Neuronal stem cell (in vitro differentiated cells): ENCODE results near the gene PSME2.

ENCODE experiments used
- DNase-seq: peaks from one replicate; pipeline ENCODE4 v3.0.0-alpha.2; 2013; ENCODE audit warnings: low spot score
- H2AFZ ChIP-seq: one replicate; pipeline ENCODE4 v1.6.1; 2013; ENCODE audit warnings: mild to moderate bottlenecking, low read length, inconsistent platforms
- H2AK5ac ChIP-seq: 2 replicates; pipeline ENCODE4 v1.6.1; 2013; ENCODE audit warnings: low read depth, mild to moderate bottlenecking, inconsistent platforms, low read length, moderate library complexity, mixed read lengths
- H2BK120ac ChIP-seq: 2 replicates; pipeline ENCODE4 v1.6.1; 2013; ENCODE audit warnings: low read depth, mild to moderate bottlenecking, inconsistent platforms, low read length, moderate library complexity, mixed read lengths
- H2BK12ac ChIP-seq: one replicate; pipeline ENCODE4 v1.6.1; 2013; ENCODE audit warnings: low read length, inconsistent platforms
- H2BK15ac ChIP-seq: 2 replicates; pipeline ENCODE4 v1.6.1; 2013; ENCODE audit warnings: mild to moderate bottlenecking, low read length, inconsistent platforms, mixed read lengths
- H2BK5ac ChIP-seq: one replicate; pipeline ENCODE4 v1.6.1; 2013; ENCODE audit warnings: inconsistent platforms, mild to moderate bottlenecking, low read length, moderate library complexity
- H3K14ac ChIP-seq: one replicate; pipeline ENCODE4 v1.6.1; 2013; ENCODE audit warnings: low read length, inconsistent platforms
- H3K18ac ChIP-seq: 2 replicates; pipeline ENCODE4 v1.6.1; 2013; ENCODE audit warnings: low read length, inconsistent platforms
- H3K23ac ChIP-seq: 2 replicates; pipeline ENCODE4 v1.6.1; 2013; ENCODE audit warnings: low read depth, mild to moderate bottlenecking, mixed read lengths, low read length, inconsistent platforms; ENCODE audit not compliant: poor library complexity
- H3K27ac ChIP-seq: replicated peaks from 3 replicates; pipeline ENCODE4 v1.5.1; 2013; ENCODE audit warnings: low read length, inconsistent platforms
- H3K27me3 ChIP-seq, 3 experiments: 2 replicates each; pipeline ENCODE4 v1.6.1; 2013; ENCODE audit warnings: low read length in 3 of 3, mild to moderate bottlenecking in 2 of 3, inconsistent platforms in 1 of 3, low read depth in 1 of 3, mixed read lengths in 1 of 3, moderate library complexity in 1 of 3; ENCODE audit not compliant: control insufficient read depth in 3 of 3, insufficient read depth in 3 of 3
- H3K36me3 ChIP-seq, 2 donors: replicated peaks in 1 of 2; 2 replicates each; pipeline ENCODE4 v1.6.1; 2013; ENCODE audit warnings: low read length in 2 of 2; ENCODE audit not compliant: control insufficient read depth in 2 of 2, insufficient read depth in 2 of 2
- H3K4ac ChIP-seq: 2 replicates; pipeline ENCODE4 v1.6.1; 2013; ENCODE audit warnings: inconsistent platforms, mild to moderate bottlenecking, low read length, moderate library complexity
- H3K4me1 ChIP-seq, 2 donors: 1 replicate in 1 of 2; 2 replicates in 1 of 2; pipeline ENCODE4 v1.6.1; 2013; ENCODE audit warnings: low read length in 2 of 2, low read depth in 1 of 2; ENCODE audit not compliant: control insufficient read depth in 2 of 2, insufficient read depth in 1 of 2
- H3K4me2 ChIP-seq: one replicate; pipeline ENCODE4 v1.6.1; 2013; ENCODE audit warnings: mild to moderate bottlenecking, low read length, inconsistent platforms; ENCODE audit not compliant: insufficient read depth, poor library complexity, severe bottlenecking
- H3K4me3 ChIP-seq, 2 donors: 2 replicates each; pipeline ENCODE4 v1.5.1; 2013; ENCODE audit warnings: low read length in 2 of 2, mild to moderate bottlenecking in 2 of 2, inconsistent platforms in 1 of 2, moderate library complexity in 1 of 2
- H3K79me1 ChIP-seq: one replicate; pipeline ENCODE4 v1.6.1; 2013; ENCODE audit warnings: low read depth, mild to moderate bottlenecking, inconsistent platforms, low read length, moderate library complexity
- H3K9ac ChIP-seq: one replicate; pipeline ENCODE4 v1.6.1; 2013; ENCODE audit warnings: mild to moderate bottlenecking, low read depth, low read length, inconsistent platforms; ENCODE audit not compliant: poor library complexity
- H3K9me3 ChIP-seq, 2 donors: replicated peaks in 1 of 2; 2 replicates each; pipeline versions ENCODE3 to v1.6.1; 2013; ENCODE audit warnings: low read length in 2 of 2, mild to moderate bottlenecking in 2 of 2, inconsistent platforms in 1 of 2, low read depth in 1 of 2, mixed read lengths in 1 of 2, moderate library complexity in 1 of 2; ENCODE audit not compliant: control insufficient read depth in 2 of 2, insufficient read depth in 1 of 2
- H4K8ac ChIP-seq: one replicate; pipeline ENCODE4 v1.6.1; 2013; ENCODE audit warnings: low read depth, mild to moderate bottlenecking, inconsistent platforms, low read length, moderate library complexity
- H4K91ac ChIP-seq: one replicate; pipeline ENCODE4 v1.6.1; 2013; ENCODE audit warnings: low read length, low read depth, mild to moderate bottlenecking, inconsistent platforms; ENCODE audit not compliant: poor library complexity
- WGBS, 2 donors: extraction: QIAGEN DNeasy Blood & Tissue Kit; methylation state at CpG; one replicate each; pipeline ENCODE4 v1.1.7; 2013; ENCODE audit warnings: missing lambda C conversion rate in 2 of 2, mixed read lengths in 1 of 2; ENCODE audit not compliant: insufficient read length in 2 of 2, insufficient replicate concordance in 1 of 2; ENCODE audit errors: extremely low coverage in 2 of 2; 5-methylcytosine and 5-hydroxymethylcytosine counted together

PSME2 gene

GRCh38 chr14:24150567-24150966, 4.2 kb upstream of the PSME2 start:
- Histone ChIP-seq H3K4me2 (no peak overlapping the region), H3K4me1 (peaks cover 7 to 13% of the 10 kb centered on the region in 2 donors), H3K18ac (no peak overlapping the region), H3K23ac (no peak overlapping the region), H2BK5ac (no peak overlapping the region), H2BK15ac (no peak overlapping the region), H3K14ac (no peak overlapping the region), H2AFZ (no peak overlapping the region), H3K4ac (no peak overlapping the region), H2BK12ac (no peak overlapping the region), H2AK5ac (no peak overlapping the region), H3K27me3 (no peaks in the 10 kb centered on the region), H4K8ac (no peak overlapping the region), H4K91ac (no peak overlapping the region), H3K36me3 (peaks cover 41 to 63% of the 10 kb centered on the region in 2 donors), H3K9ac (no peak overlapping the region), H3K4me3 (no peak overlapping the region), H3K27ac (no peak overlapping the region), H2BK120ac (no peak overlapping the region), H3K9me3 (no peaks in the 10 kb centered on the region), H3K79me1 (peaks cover 13% of the 10 kb centered on the region)
- no CpG with 5 or more reads among the region's 9 CpGs for WGBS, 2 donors
- DNase-seq = no peak

- H3K9ac ChIP-seq = no peak overlapping the region
These were observed 3.7 kb upstream of the PSME2 start for GRCh38 chr14:24150061-24150460.

GRCh38 chr14:24149302-24149969, 3.0 kb upstream of the PSME2 start:
- H2BK5ac ChIP-seq = no peak overlapping the region
- no peak overlapping the region for H3K23ac ChIP-seq
- H3K18ac ChIP-seq = no peak overlapping the region
- no peak overlapping the region for H3K4me2 ChIP-seq
- H2BK120ac ChIP-seq = no peak overlapping the region
- WGBS, 2 donors = no CpG with 5 or more reads among the region's 3 CpGs
- peaks cover 13% of the 10 kb centered on the region for H3K79me1 ChIP-seq
- no peak overlapping the region for H3K9ac ChIP-seq
- H3K27me3 ChIP-seq = no peaks in the 10 kb centered on the region
- no peak overlapping the region for H2BK12ac ChIP-seq
- H3K27ac ChIP-seq = no peak overlapping the region
- H2BK15ac ChIP-seq = no peak overlapping the region
- no peaks in the 10 kb centered on the region for H3K9me3 ChIP-seq
- peaks cover 32 to 59% of the 10 kb centered on the region in 2 donors for H3K36me3 ChIP-seq
- no peak for DNase-seq
- H3K4me3 ChIP-seq = peak overlapping the region in 1 of 2 donors; percentile 25
- no peak overlapping the region for H3K14ac ChIP-seq
- no peak overlapping the region for H2AK5ac ChIP-seq
- peaks cover 7 to 17% of the 10 kb centered on the region in 2 donors for H3K4me1 ChIP-seq
- H4K91ac ChIP-seq = no peak overlapping the region
- no peak overlapping the region for H4K8ac ChIP-seq
- no peak overlapping the region for H3K4ac ChIP-seq
- no peak overlapping the region for H2AFZ ChIP-seq

More at GRCh38 chr14:24150061-24150460, 3.7 kb upstream of the PSME2 start:
- Histone ChIP-seq H2BK120ac (no peak overlapping the region), H3K27me3 (no peaks in the 10 kb centered on the region), H3K18ac (no peak overlapping the region), H4K91ac (no peak overlapping the region), H3K14ac (no peak overlapping the region), H3K23ac (no peak overlapping the region), H3K27ac (no peak overlapping the region), H2AFZ (no peak overlapping the region), H3K4me3 (no peak overlapping the region), H2AK5ac (no peak overlapping the region), H3K4me1 (peaks cover 7 to 17% of the 10 kb centered on the region in 2 donors), H3K4ac (no peak overlapping the region), H2BK5ac (no peak overlapping the region), H2BK15ac (no peak overlapping the region), H3K9me3 (no peaks in the 10 kb centered on the region), H3K36me3 (peaks cover 36 to 59% of the 10 kb centered on the region in 2 donors), H3K79me1 (peaks cover 13% of the 10 kb centered on the region), H2BK12ac (no peak overlapping the region), H3K4me2 (no peak overlapping the region), H4K8ac (no peak overlapping the region)
- no peak for DNase-seq
- WGBS, 2 donors = no CpG with 5 or more reads among the region's 9 CpGs

GRCh38 chr14:24147761-24148428, 1.5 kb upstream of the PSME2 start:
- Histone ChIP-seq H2BK12ac (no peak overlapping the region), H3K4ac (no peak overlapping the region)
- WGBS, 2 donors = no CpG with 5 or more reads among the region's 29 CpGs

More at GRCh38 chr14:24147761-24148428, 1.5 kb upstream of the PSME2 start:
- H3K36me3 ChIP-seq = peaks cover 35 to 65% of the 10 kb centered on the region in 2 donors
- no peak for DNase-seq
- peaks cover 13% of the 10 kb centered on the region for H3K79me1 ChIP-seq
- peak overlapping the region; percentile 89 to 96 for H3K4me3 ChIP-seq
- H3K9ac ChIP-seq = peak overlapping the region; percentile 97
- H2BK5ac ChIP-seq = peak overlapping the region; percentile 67
- H2BK120ac ChIP-seq = no peak overlapping the region
- H3K4me1 ChIP-seq = peaks cover 7 to 17% of the 10 kb centered on the region in 2 donors
- peak overlapping the region; percentile 95 for H2AFZ ChIP-seq
- peak overlapping the region; percentile 30 for H2BK15ac ChIP-seq
- peak overlapping the region; percentile 91 for H3K18ac ChIP-seq
- H3K27ac ChIP-seq = no peak overlapping the region
- peak overlapping the region; percentile 97 for H3K4me2 ChIP-seq
- no peak overlapping the region for H4K8ac ChIP-seq
- no peak overlapping the region for H4K91ac ChIP-seq
- H2AK5ac ChIP-seq = peak overlapping the region; percentile 86
- H3K23ac ChIP-seq = peak overlapping the region; percentile 11
- no peaks in the 10 kb centered on the region for H3K9me3 ChIP-seq
- peak overlapping the region; percentile 79 for H3K14ac ChIP-seq
- no peaks in the 10 kb centered on the region for H3K27me3 ChIP-seq
